GM19438 (cell line): ENCODE results near the gene DUSP14.

Source experiments
- ATAC-seq: cut with Tn5 transposase; IDR thresholded peaks from one replicate; pipeline ENCODE4 v1.9.1; 2021; ENCODE audit warnings: low read depth; ENCODE audit not compliant: unreplicated experiment

DUSP14 gene

GRCh38 chr17:37512442-37513068, 22.9 kb downstream of the DUSP14 start:
- no peak for ATAC-seq

- no peak for ATAC-seq
These were observed 24.0 kb downstream of the DUSP14 start for GRCh38 chr17:37513711-37514110.

GRCh38 chr17:37516127-37516571, 26.5 kb downstream of the DUSP14 start:
- ATAC-seq = no peak

GRCh38 chr17:37517881-37518280, 28.2 kb downstream of the DUSP14 start:
- no peak for ATAC-seq

- ATAC-seq = no peak
These were observed 29.1 kb downstream of the DUSP14 start for GRCh38 chr17:37518826-37519225.

- no peak for ATAC-seq
These were observed 29.7 kb downstream of the DUSP14 start for GRCh38 chr17:37519251-37519985.

GRCh38 chr17:37520174-37520573, 30.5 kb downstream of the DUSP14 start:
- no peak for ATAC-seq

GRCh38 chr17:37521821-37522220, 32.1 kb downstream of the DUSP14 start:
- ATAC-seq = no peak

- no peak for ATAC-seq
These were observed 34.1 kb downstream of the DUSP14 start for GRCh38 chr17:37523715-37524219.

- no peak for ATAC-seq
These were observed 37.7 kb downstream of the DUSP14 start for GRCh38 chr17:37527249-37527851.

GRCh38 chr17:37530420-37530819, 40.7 kb downstream of the DUSP14 start:
- ATAC-seq = no peak

GRCh38 chr17:37532756-37533155, 43.1 kb downstream of the DUSP14 start:
- ATAC-seq = no peak

GRCh38 chr17:37535906-37536305, 46.2 kb downstream of the DUSP14 start:
- no peak for ATAC-seq

- ATAC-seq = no peak
These were observed 49.4 kb downstream of the DUSP14 start for GRCh38 chr17:37538981-37539659.

GRCh38 chr17:37541880-37542660, 52.4 kb downstream of the DUSP14 start:
- no peak for ATAC-seq

- no peak for ATAC-seq
These were observed 54.0 kb downstream of the DUSP14 start for GRCh38 chr17:37543637-37544052.

- ATAC-seq = no peak
These were observed 55.8 kb downstream of the DUSP14 start for GRCh38 chr17:37545486-37545885.

- no peak for ATAC-seq
These were observed 56.6 kb downstream of the DUSP14 start for GRCh38 chr17:37546302-37546701.

- no peak for ATAC-seq
These were observed 58.3 kb downstream of the DUSP14 start for GRCh38 chr17:37547986-37548385.

- ATAC-seq = no peak
These were observed 62.1 kb downstream of the DUSP14 start for GRCh38 chr17:37551788-37552187.
